ENCODE data around the gene GCLM. TPM values are rescaled to one million over a fixed set of nuclear protein-coding genes. Genes with fewer than 3 reads are reported as not detected.

Gene GCLM
- total RNA-seq, 1 experiment from 2014 or later: 26.3 TPM

DNA sequence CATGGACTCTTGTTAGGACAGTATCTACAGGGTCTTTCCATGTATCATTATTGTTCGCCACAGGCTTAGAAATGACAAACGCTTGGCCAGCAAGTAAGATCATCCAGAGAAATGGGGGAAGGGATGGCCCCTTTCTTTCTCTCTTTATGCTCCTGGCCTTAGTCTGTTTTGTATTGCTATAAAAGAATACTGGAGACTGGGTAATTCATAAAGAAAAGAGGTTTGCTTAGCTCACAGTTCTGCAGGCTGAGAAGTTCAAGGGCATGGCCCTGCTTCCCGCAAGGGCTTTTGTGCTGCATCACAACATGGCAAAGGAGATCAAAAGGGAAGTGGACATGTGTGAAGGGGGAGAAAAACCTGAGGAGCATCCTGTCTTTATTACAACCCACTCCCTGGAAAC, 71.3 kb downstream of the GCLM start:
- Histone ChIP-seq H3K9me2 (replicated peaks; ENCODE audit: low read length) (no peaks in the 10 kb centered on the region), H3K9ac (ENCODE audit: low read length) (no peak overlapping the region), H3K27ac (ENCODE audit: low read length) (no peak overlapping the region), H3K4me2 (ENCODE audit: low read length) (no peak overlapping the region), H3K4me1 (ENCODE audit: insufficient read depth, low read length) (peaks cover 19% of the 10 kb centered on the region), H3K4me3 (ENCODE audit: low read length) (no peak overlapping the region), H3K79me2 (ENCODE audit: low read length) (no peaks in the 10 kb centered on the region), H2AFZ (ENCODE audit: low read length) (no peak overlapping the region), H4K20me1 (ENCODE audit: low read length) (no peaks in the 10 kb centered on the region), H3K36me3 (ENCODE audit: low read depth, low read length) (peaks cover 2% of the 10 kb centered on the region; the same call in 1 of the 2 replicates), H3F3A (ENCODE audit: low read length, unreplicated experiment) (peaks cover 6% of the 10 kb centered on the region), H3K9me3 (ENCODE audit: low read length) (peaks cover 2% of the 10 kb centered on the region; the same call in 1 of the 2 replicates), H3K27me3 (ENCODE audit: low read length) (no peaks in the 10 kb centered on the region)
- BruUV-seq (replicated peaks): no TSS peak
- POLR2A ChIA-PET (ENCODE audit: unreplicated experiment): no interaction called here
- CTCF ChIA-PET: no interaction called here
- ATAC-seq (no peak), DNase-seq (no peak)
- intact Hi-C loops (cut with micrococcal nuclease): no loop called here
- no peak for TF ChIP-seq EZH2phosphoT487 (IDR thresholded peaks at IDR 0.05; ENCODE audit: borderline replicate concordance, low read length)
- TF ChIP-seq EZH2 (IDR thresholded peaks at IDR 0.05; ENCODE audit: low read length, unreplicated experiment): no peak

Small RNA genes within 50 kb of the gene (microRNA-seq; reads per million reads assigned to microRNA genes)
- 168 reads per million, percentile 67 among the genes with 10 or more reads in this experiment for gene MIR760 (ENCODE audit: unreplicated experiment)

Other genes with a start within 250 kb of the GCLM start
- 169 and 171 TPM in 2 replicates for gene BCAR3, start 227.6 kb downstream of the GCLM start, total RNA-seq (2014; rRNA removed)
- gene DNTTIP2, start 30.2 kb downstream of the GCLM start, total RNA-seq (2014; rRNA removed): 47.8 and 47.9 TPM in 2 replicates
- gene ABCA4, start 211.7 kb upstream of the GCLM start, total RNA-seq (2014; rRNA removed): 0.23 and 0.29 TPM in 2 replicates